ENCODE data around the gene FRMD4A.

DNA sequence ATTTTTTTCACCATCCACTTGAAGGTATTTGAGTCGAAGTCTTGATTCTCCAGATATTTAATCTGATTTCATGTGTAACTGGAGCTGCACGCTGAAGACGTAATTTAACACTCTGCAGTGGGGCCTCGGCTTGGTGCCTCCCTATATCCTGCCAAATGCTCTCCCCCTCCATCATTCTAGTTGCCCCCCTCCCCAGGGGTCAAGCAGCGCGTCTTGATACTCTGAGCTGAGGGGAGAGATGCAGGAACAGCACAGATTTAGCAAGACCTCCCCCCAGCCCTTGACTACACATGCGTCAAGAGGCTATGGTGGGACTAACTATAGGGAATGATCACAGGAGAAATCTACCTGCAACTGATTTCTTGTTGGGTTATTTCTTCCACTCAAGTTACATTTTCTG is 658.2 kb downstream of the FRMD4A start:
- no peak for TF ChIP-seq POLR2A (IDR thresholded peaks at IDR 0.05)
- TF ChIP-seq, protein P1, sequence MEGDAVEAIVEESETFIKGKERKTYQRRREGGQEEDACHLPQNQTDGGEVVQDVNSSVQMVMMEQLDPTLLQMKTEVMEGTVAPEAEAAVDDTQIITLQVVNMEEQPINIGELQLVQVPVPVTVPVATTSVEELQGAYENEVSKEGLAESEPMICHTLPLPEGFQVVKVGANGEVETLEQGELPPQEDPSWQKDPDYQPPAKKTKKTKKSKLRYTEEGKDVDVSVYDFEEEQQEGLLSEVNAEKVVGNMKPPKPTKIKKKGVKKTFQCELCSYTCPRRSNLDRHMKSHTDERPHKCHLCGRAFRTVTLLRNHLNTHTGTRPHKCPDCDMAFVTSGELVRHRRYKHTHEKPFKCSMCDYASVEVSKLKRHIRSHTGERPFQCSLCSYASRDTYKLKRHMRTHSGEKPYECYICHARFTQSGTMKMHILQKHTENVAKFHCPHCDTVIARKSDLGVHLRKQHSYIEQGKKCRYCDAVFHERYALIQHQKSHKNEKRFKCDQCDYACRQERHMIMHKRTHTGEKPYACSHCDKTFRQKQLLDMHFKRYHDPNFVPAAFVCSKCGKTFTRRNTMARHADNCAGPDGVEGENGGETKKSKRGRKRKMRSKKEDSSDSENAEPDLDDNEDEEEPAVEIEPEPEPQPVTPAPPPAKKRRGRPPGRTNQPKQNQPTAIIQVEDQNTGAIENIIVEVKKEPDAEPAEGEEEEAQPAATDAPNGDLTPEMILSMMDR (IDR thresholded peaks at IDR 0.05) = no peak
